DND-41 (cell line): ENCODE measurements around the gene GOLIM4.

ENCODE experiments used
- ATAC-seq: fragments of 200-7000 bp; cut with Tn5 transposase; 3 replicates; pipeline ENCODE4 v1.9.1; 2021; ENCODE audit warnings: low read depth; ENCODE audit not compliant: insufficient read depth
- DNase-seq: peaks from one replicate; pipeline ENCODE4 v3.0.0-alpha.2; 2020
- H2AFZ ChIP-seq: 2 replicates; pipeline ENCODE4 v1.6.0; 2012; ENCODE audit warnings: low read depth, low read length
- H3K27ac ChIP-seq: 2 replicates; pipeline ENCODE4 v1.5.1; 2012; ENCODE audit warnings: low read length, inconsistent platforms
- H3K27me3 ChIP-seq: fragments of 200-600 bp; sonication (generic); 2 replicates; pipeline ENCODE4 v1.6.0; 2012; ENCODE audit warnings: low read length, mild to moderate bottlenecking, inconsistent platforms; ENCODE audit not compliant: insufficient read depth, poor library complexity
- H3K36me3 ChIP-seq: 2 replicates; pipeline ENCODE4 v1.5.1; 2012; ENCODE audit warnings: low read length, inconsistent platforms; ENCODE audit not compliant: insufficient read depth
- H3K4me1 ChIP-seq: 2 replicates; pipeline ENCODE4 v1.5.1; 2012; ENCODE audit warnings: mild to moderate bottlenecking, low read length; ENCODE audit not compliant: insufficient read depth
- H3K4me2 ChIP-seq: 2 replicates; pipeline ENCODE4 v1.6.0; 2012; ENCODE audit warnings: mild to moderate bottlenecking, moderate library complexity, low read length, inconsistent platforms; ENCODE audit not compliant: insufficient read depth
- H3K4me3 ChIP-seq, 2 experiments: fragments of 200-600 bp in 1 of 2; shearing (Covaris generic) in 1 of 2; 2 replicates each; pipeline ENCODE4 v1.5.1; 2012 to 2016; ENCODE audit warnings: inconsistent platforms in 2 of 2, low read length in 2 of 2, mild to moderate bottlenecking in 2 of 2, low read depth in 1 of 2, moderate library complexity in 1 of 2
- H3K79me2 ChIP-seq: 2 replicates; pipeline ENCODE4 v1.6.0; 2012; ENCODE audit warnings: low read length, inconsistent platforms; ENCODE audit not compliant: insufficient read depth
- H3K9ac ChIP-seq: 2 replicates; pipeline ENCODE4 v1.6.0; 2012; ENCODE audit warnings: low read depth, mild to moderate bottlenecking, inconsistent platforms, low read length, moderate library complexity
- H3K9me3 ChIP-seq: 2 replicates; pipeline ENCODE4 v1.5.1; 2012; ENCODE audit warnings: low read length, moderate library complexity, mild to moderate bottlenecking, inconsistent platforms; ENCODE audit not compliant: insufficient read depth, severe bottlenecking
- H4K20me1 ChIP-seq: 2 replicates; pipeline ENCODE4 v1.6.0; 2012; ENCODE audit warnings: low read length; ENCODE audit not compliant: insufficient read depth
- CTCF ChIP-seq: IDR thresholded peaks from 2 replicates; pipeline ENCODE4 v1.5.1; 2012; ENCODE audit warnings: borderline replicate concordance, low read length, moderate library complexity, mild to moderate bottlenecking; ENCODE audit not compliant: poor library complexity, severe bottlenecking; ENCODE audit errors: extremely low read depth
- EZH2 ChIP-seq: IDR thresholded peaks from 3 replicates; pipeline ENCODE4 v1.6.1; 2012; ENCODE audit warnings: borderline replicate concordance, low read depth, mild to moderate bottlenecking, moderate library complexity, low read length, inconsistent platforms; ENCODE audit not compliant: severe bottlenecking

Gene GOLIM4

GRCh38 chr3:168127466-168127865 is 31.7 kb upstream of the GOLIM4 start:
- TF ChIP-seq EZH2 (no peak), CTCF (no peak)
- ATAC-seq = no peak
- H3K9me3 ChIP-seq = no peaks in the 10 kb centered on the region

GRCh38 chr3:168124791-168125190 is 29.1 kb upstream of the GOLIM4 start:
- Histone ChIP-seq H3K4me3 (no peak overlapping the region), H3K9me3 (no peaks in the 10 kb centered on the region), H3K4me1 (no peaks in the 10 kb centered on the region), H3K27ac (no peak overlapping the region), H3K27me3 (no peaks in the 10 kb centered on the region), H3K36me3 (no peaks in the 10 kb centered on the region), H2AFZ (no peak overlapping the region), H3K4me2 (no peak overlapping the region), H4K20me1 (no peaks in the 10 kb centered on the region), H3K79me2 (no peaks in the 10 kb centered on the region), H3K9ac (no peak overlapping the region)
- DNase-seq = no peak
- TF ChIP-seq EZH2 (no peak), CTCF (no peak)
- no peak for ATAC-seq

More at GRCh38 chr3:168127466-168127865, 31.7 kb upstream of the GOLIM4 start:
- Histone ChIP-seq H3K79me2 (no peaks in the 10 kb centered on the region), H2AFZ (no peak overlapping the region), H3K4me3 (no peak overlapping the region), H4K20me1 (no peaks in the 10 kb centered on the region), H3K9ac (no peak overlapping the region), H3K4me2 (no peak overlapping the region), H3K27me3 (no peaks in the 10 kb centered on the region), H3K27ac (no peak overlapping the region), H3K36me3 (no peaks in the 10 kb centered on the region), H3K4me1 (no peaks in the 10 kb centered on the region)
- DNase-seq = no peak

GRCh38 chr3:168124291-168124690 is 28.6 kb upstream of the GOLIM4 start:
- no peaks in the 10 kb centered on the region for H3K36me3 ChIP-seq
- no peaks in the 10 kb centered on the region for H3K79me2 ChIP-seq
- no peaks in the 10 kb centered on the region for H3K9me3 ChIP-seq
- no peaks in the 10 kb centered on the region for H4K20me1 ChIP-seq
- no peaks in the 10 kb centered on the region for H3K27me3 ChIP-seq
- H3K4me1 ChIP-seq = no peaks in the 10 kb centered on the region
- H3K9ac ChIP-seq = no peak overlapping the region
- H3K4me2 ChIP-seq = no peak overlapping the region
- ATAC-seq (no peak), DNase-seq (no peak)
- H3K4me3 ChIP-seq = no peak overlapping the region
- no peak for TF ChIP-seq EZH2
- no peak for TF ChIP-seq CTCF
- H2AFZ ChIP-seq = no peak overlapping the region
- no peak overlapping the region for H3K27ac ChIP-seq
